ENCODE measurements around the gene PLIN5.

The PLIN5 gene

GRCh38 chr19:4559569-4559968 lies 24.5 kb upstream of the PLIN5 start, which contains the start of gene SEMA6B:
SEMA6B (minus strand) TSS chr19:4559684; CDS start chr19:4558457, 1,227 bp downstream.
- Histone ChIP-seq H3K9ac (ENCODE audit: low read length) (no peak within 1 kb of the TSS), H3K4me2 (ENCODE audit: low read depth, low read length) (no peak within 1 kb of the TSS), H4K20me1 (ENCODE audit: insufficient read depth, low read length) (no peaks in the 10 kb centered on the region), H2AFZ (ENCODE audit: low read length) (no peak within 1 kb of the TSS), H3K79me2 (ENCODE audit: low read length) (no peaks in the 10 kb centered on the region), H3K9me3 (replicated peaks; ENCODE audit: insufficient read depth, low read length) (no peaks in the 10 kb centered on the region), H3K4me1 (ENCODE audit: low read length) (no peaks in the 10 kb centered on the region), H3K9me2 (replicated peaks; ENCODE audit: insufficient read depth, low read length) (no peaks in the 10 kb centered on the region), H3F3A (ENCODE audit: insufficient read depth, low read length) (no peaks in the 10 kb centered on the region), H3K27ac (ENCODE audit: low read length) (no peak within 1 kb of the TSS), H3K4me3 (ENCODE audit: low read length) (no peak within 1 kb of the TSS), H3K27me3 (replicated peaks; ENCODE audit: insufficient read depth, low read length) (peaks cover 56% of the 10 kb centered on the region), H3K36me3 (replicated peaks; ENCODE audit: insufficient read depth, low read length) (no peaks in the 10 kb centered on the region)
- TF ChIP-seq EZH2 (optimal IDR thresholded peaks at IDR 0.05; ENCODE audit: low read depth, low read length) (no peak), EZH2phosphoT487 (IDR thresholded peaks at IDR 0.05; ENCODE audit: low read length) (no peak), CTCF (IDR thresholded peaks at IDR 0.05; ENCODE audit: low read length) (no peak)
- no peak for DNase-seq

GRCh38 chr19:4557971-4558941 lies 23.2 kb upstream of the PLIN5 start:
- Histone ChIP-seq H3K9me2 (replicated peaks; ENCODE audit: insufficient read depth, low read length) (no peaks in the 10 kb centered on the region), H3K4me3 (ENCODE audit: low read length) (no peak overlapping the region), H3K4me1 (ENCODE audit: low read length) (no peaks in the 10 kb centered on the region), H3K9ac (ENCODE audit: low read length) (no peak overlapping the region), H3K4me2 (ENCODE audit: low read depth, low read length) (no peak overlapping the region), H3F3A (ENCODE audit: insufficient read depth, low read length) (no peaks in the 10 kb centered on the region), H3K27me3 (replicated peaks; ENCODE audit: insufficient read depth, low read length) (peaks cover 48% of the 10 kb centered on the region), H2AFZ (ENCODE audit: low read length) (0 out of 2 replicates have a peak overlapping the region, but pooled peaks have one; percentile 26), H3K79me2 (ENCODE audit: low read length) (no peaks in the 10 kb centered on the region), H3K27ac (ENCODE audit: low read length) (no peak overlapping the region), H3K9me3 (replicated peaks; ENCODE audit: insufficient read depth, low read length) (no peaks in the 10 kb centered on the region), H4K20me1 (ENCODE audit: insufficient read depth, low read length) (no peaks in the 10 kb centered on the region), H3K36me3 (replicated peaks; ENCODE audit: insufficient read depth, low read length) (no peaks in the 10 kb centered on the region)
- DNase-seq = peak; percentile 34
- TF ChIP-seq CTCF (IDR thresholded peaks at IDR 0.05; ENCODE audit: low read length) (peak; percentile 92), EZH2phosphoT487 (IDR thresholded peaks at IDR 0.05; ENCODE audit: low read length) (no peak)

- no peaks in the 10 kb centered on the region for H3K79me2 ChIP-seq (ENCODE audit: low read length)
- no peak overlapping the region for H3K27ac ChIP-seq (ENCODE audit: low read length)
- H3K4me2 ChIP-seq (ENCODE audit: low read depth, low read length) = no peak overlapping the region
- DNase-seq = no peak
- no peaks in the 10 kb centered on the region for H4K20me1 ChIP-seq (ENCODE audit: insufficient read depth, low read length)
- H3K4me1 ChIP-seq (ENCODE audit: low read length) = no peaks in the 10 kb centered on the region
- H3K9me3 ChIP-seq (replicated peaks; ENCODE audit: insufficient read depth, low read length) = no peaks in the 10 kb centered on the region
- H3F3A ChIP-seq (ENCODE audit: insufficient read depth, low read length) = no peaks in the 10 kb centered on the region
- H3K4me3 ChIP-seq (ENCODE audit: low read length) = no peak overlapping the region
- H2AFZ ChIP-seq (ENCODE audit: low read length) = no peak overlapping the region
- no peaks in the 10 kb centered on the region for H3K9me2 ChIP-seq (replicated peaks; ENCODE audit: insufficient read depth, low read length)
- H3K9ac ChIP-seq (ENCODE audit: low read length) = no peak overlapping the region
- peaks cover 49% of the 10 kb centered on the region for H3K27me3 ChIP-seq (replicated peaks; ENCODE audit: insufficient read depth, low read length)
- TF ChIP-seq EZH2 (optimal IDR thresholded peaks at IDR 0.05; ENCODE audit: low read depth, low read length) (no peak), CTCF (IDR thresholded peaks at IDR 0.05; ENCODE audit: low read length) (peak; percentile 40)
- H3K36me3 ChIP-seq (replicated peaks; ENCODE audit: insufficient read depth, low read length) = no peaks in the 10 kb centered on the region
Measured at GRCh38 chr19:4557144-4557970, 22.3 kb upstream of the PLIN5 start.
